H9 (cell line): ENCODE data around the gene DUSP7. TPM values are rescaled to one million over a fixed set of nuclear protein-coding genes. Genes with fewer than 3 reads are reported as not detected.

Experiments used
- DNase-seq: peaks from one replicate; pipeline ENCODE4 v3.0.0-alpha.2; 2017
- H2AFZ ChIP-seq: one replicate; pipeline ENCODE4 v1.6.1; 2013; ENCODE audit warnings: mild to moderate bottlenecking, low read length, control low read depth, moderate library complexity
- H2AK5ac ChIP-seq: 2 replicates; pipeline ENCODE4 v1.6.1; 2013; ENCODE audit warnings: low read length, control low read depth, mixed read lengths; ENCODE audit not compliant: insufficient read length
- H2BK120ac ChIP-seq: one replicate; pipeline ENCODE4 v1.6.1; 2013; ENCODE audit warnings: low read depth, mild to moderate bottlenecking, low read length, control low read depth, inconsistent platforms; ENCODE audit not compliant: poor library complexity, severe bottlenecking
- H2BK12ac ChIP-seq: 2 replicates; pipeline ENCODE4 v1.6.1; 2013; ENCODE audit warnings: low read length, control low read depth, mixed read lengths, low read depth; ENCODE audit not compliant: insufficient read length
- H2BK15ac ChIP-seq: 2 replicates; pipeline ENCODE4 v1.6.1; 2013; ENCODE audit warnings: low read depth, low read length, control low read depth
- H2BK20ac ChIP-seq: one replicate; pipeline ENCODE4 v1.6.1; 2013; ENCODE audit warnings: low read depth, mild to moderate bottlenecking, low read length, control low read depth, inconsistent platforms; ENCODE audit not compliant: poor library complexity, severe bottlenecking
- H2BK5ac ChIP-seq: 2 replicates; pipeline ENCODE4 v1.6.1; 2013; ENCODE audit warnings: low read length, control low read depth, mixed read lengths; ENCODE audit not compliant: insufficient read length
- H3K14ac ChIP-seq: 2 replicates; pipeline ENCODE4 v1.6.1; 2013; ENCODE audit warnings: low read length, control low read depth; ENCODE audit not compliant: insufficient read depth
- H3K18ac ChIP-seq: 2 replicates; pipeline ENCODE4 v1.6.1; 2013; ENCODE audit warnings: low read depth, mild to moderate bottlenecking, mixed read lengths, low read length, control low read depth; ENCODE audit not compliant: insufficient read length
- H3K23ac ChIP-seq: 2 replicates; pipeline ENCODE4 v1.6.1; 2013; ENCODE audit warnings: low read length, control low read depth, mixed read lengths, low read depth; ENCODE audit not compliant: insufficient read length
- H3K23me2 ChIP-seq: 2 replicates; pipeline ENCODE4 v1.6.1; 2013; ENCODE audit warnings: low read depth, mild to moderate bottlenecking, mixed read lengths, low read length, control low read depth; ENCODE audit not compliant: insufficient read length, poor library complexity, severe bottlenecking
- H3K27ac ChIP-seq: 2 replicates; pipeline ENCODE4 v1.5.1; 2013; ENCODE audit warnings: low read length, control low read depth, mixed read lengths, low read depth; ENCODE audit not compliant: insufficient read length
- H3K27me3 ChIP-seq: 2 replicates; pipeline ENCODE4 v1.6.1; 2013; ENCODE audit warnings: low read length, control low read depth, inconsistent platforms; ENCODE audit not compliant: insufficient read depth
- H3K4ac ChIP-seq: 2 replicates; pipeline ENCODE4 v1.6.1; 2013; ENCODE audit warnings: low read depth, mild to moderate bottlenecking, control low read depth, inconsistent platforms, low read length, moderate library complexity
- H3K4me1 ChIP-seq: 2 replicates; pipeline ENCODE4 v1.6.1; 2013; ENCODE audit warnings: low read length, control low read depth, inconsistent platforms; ENCODE audit not compliant: insufficient read depth
- H3K4me2 ChIP-seq: 2 replicates; pipeline ENCODE4 v1.6.1; 2013; ENCODE audit warnings: low read length, control low read depth, mixed read lengths; ENCODE audit not compliant: insufficient read length, insufficient read depth
- H3K56ac ChIP-seq: 2 replicates; pipeline ENCODE4 v1.6.1; 2013; ENCODE audit warnings: low read depth, mild to moderate bottlenecking, mixed read lengths, low read length, control low read depth; ENCODE audit not compliant: insufficient read length
- H3K79me1 ChIP-seq: 2 replicates; pipeline ENCODE4 v1.6.1; 2013; ENCODE audit warnings: low read depth, mild to moderate bottlenecking, moderate library complexity, low read length, control low read depth, inconsistent platforms; ENCODE audit not compliant: insufficient read depth, poor library complexity, severe bottlenecking
- H3K79me2 ChIP-seq: 2 replicates; pipeline ENCODE4 v1.6.1; 2013; ENCODE audit warnings: low read length, control low read depth, inconsistent platforms; ENCODE audit not compliant: insufficient read depth
- H3K9ac ChIP-seq: 2 replicates; pipeline ENCODE4 v1.6.1; 2013; ENCODE audit warnings: low read length, control low read depth, mixed read lengths; ENCODE audit not compliant: insufficient read length; ENCODE audit errors: extremely low read depth
- H3K9me3 ChIP-seq: one replicate; pipeline ENCODE4 v1.6.1; 2013; ENCODE audit warnings: low read depth, low read length, inconsistent platforms; ENCODE audit not compliant: control insufficient read depth
- H3T11ph ChIP-seq: one replicate; pipeline ENCODE4 v1.6.1; 2013; ENCODE audit warnings: mild to moderate bottlenecking, low read length, control low read depth, inconsistent platforms
- H4K20me1 ChIP-seq: one replicate; pipeline ENCODE4 v1.6.1; 2013; ENCODE audit not compliant: control insufficient read depth, insufficient read length, insufficient read depth
- H4K5ac ChIP-seq: 2 replicates; pipeline ENCODE4 v1.6.1; 2013; ENCODE audit warnings: low read depth, mild to moderate bottlenecking, mixed read lengths, low read length, control low read depth; ENCODE audit not compliant: insufficient read length
- H4K8ac ChIP-seq: replicated peaks from 2 replicates; pipeline ENCODE4 v1.6.1; 2013; ENCODE audit warnings: low read length, control low read depth, mixed read lengths, low read depth; ENCODE audit not compliant: insufficient read length
- H4K91ac ChIP-seq: 2 replicates; pipeline ENCODE4 v1.6.1; 2013; ENCODE audit warnings: low read depth, mild to moderate bottlenecking, moderate library complexity, mixed read lengths, low read length, control low read depth; ENCODE audit not compliant: insufficient read length
- H3K27ac Mint-ChIP-seq, 3 experiments: 2 replicates in 2 of 3; 3 replicates in 1 of 3; pipeline ENCODE4 v1.8.0; 2020 to 2021; ENCODE audit warnings: mixed read lengths in 3 of 3, mild to moderate bottlenecking in 1 of 3, moderate library complexity in 1 of 3
- H3K27me3 Mint-ChIP-seq: 2 replicates; pipeline ENCODE4 v1.8.0; 2021; ENCODE audit warnings: low read depth, mild to moderate bottlenecking, moderate library complexity, mixed read lengths
- H3K36me3 Mint-ChIP-seq, 3 experiments: 2 replicates in 2 of 3; 3 replicates in 1 of 3; pipeline ENCODE4 v1.8.0; 2020 to 2021; ENCODE audit warnings: low read depth in 3 of 3, mixed read lengths in 3 of 3; ENCODE audit not compliant: insufficient read depth in 1 of 3
- H3K4me1 Mint-ChIP-seq, 2 experiments: 2 replicates each; pipeline ENCODE4 v1.8.0; 2020; ENCODE audit warnings: mixed read lengths in 2 of 2
- H3K4me3 Mint-ChIP-seq, 2 experiments: 2 replicates in 1 of 2; 3 replicates in 1 of 2; pipeline ENCODE4 v1.8.0; 2020 to 2021; ENCODE audit warnings: mild to moderate bottlenecking in 2 of 2, mixed read lengths in 2 of 2, moderate library complexity in 1 of 2
- H3K9me3 Mint-ChIP-seq, 2 experiments: 2 replicates in 1 of 2; 3 replicates in 1 of 2; pipeline ENCODE4 v1.8.0; 2020; ENCODE audit warnings: mild to moderate bottlenecking in 2 of 2, mixed read lengths in 2 of 2, moderate library complexity in 1 of 2
- CTCF ChIP-seq: fragments of 200-600 bp; sonication (generic); conservative IDR thresholded peaks from 3 replicates; pipeline ENCODE4 v1.8.0; 2021; ENCODE audit warnings: antibody characterized with exemption, mild to moderate bottlenecking
- WGBS: extraction: QIAGEN DNeasy Blood & Tissue Kit; methylation state at CpG from one replicate; pipeline ENCODE4 v1.1.7; 2013; ENCODE audit warnings: missing lambda C conversion rate, low lambda C conversion rate, mixed read lengths; ENCODE audit not compliant: insufficient read length; ENCODE audit errors: extremely low coverage; 5-methylcytosine and 5-hydroxymethylcytosine counted together
- total RNA-seq: library from RNA; stranded (reverse); gene quantifications from 2 replicates; pipeline ENCODE4 v1.2.1, GENCODE V29; 2021

DUSP7 gene
- total RNA-seq, 1 experiment from 2014 or later: 24.0 TPM

- Histone ChIP-seq H4K20me1 (no peaks in the 10 kb centered on the region), H3K27ac (no peak overlapping the region), H3K4me1 (no peaks in the 10 kb centered on the region), H4K5ac (no peak overlapping the region), H2BK120ac (no peak overlapping the region), H2BK15ac (no peak overlapping the region), H3K27me3 (no peaks in the 10 kb centered on the region), H4K8ac (no peak overlapping the region), H3K14ac (no peak overlapping the region), H2BK12ac (no peak overlapping the region), H2AK5ac (no peak overlapping the region), H3K56ac (no peak overlapping the region), H3K18ac (no peak overlapping the region), H4K91ac (no peak overlapping the region), H3K4me2 (no peak overlapping the region), H3K4ac (no peak overlapping the region), H3K9ac (no peak overlapping the region), H3T11ph (no peak overlapping the region), H3K23me2 (no peaks in the 10 kb centered on the region), H2AFZ (no peak overlapping the region), H3K9me3 (no peaks in the 10 kb centered on the region), H2BK20ac (no peak overlapping the region), H3K79me2 (no peaks in the 10 kb centered on the region), H3K79me1 (no peaks in the 10 kb centered on the region), H3K23ac (no peak overlapping the region), H2BK5ac (no peak overlapping the region)
- H3K4me3 Mint-ChIP-seq: no peak overlapping the region
- no peaks in the 10 kb centered on the region for H3K4me1 Mint-ChIP-seq
- no peak for TF ChIP-seq CTCF
- H3K27me3 Mint-ChIP-seq: no peaks in the 10 kb centered on the region
- peaks cover 3 to 8% of the 10 kb centered on the region in 2 experiments; a peak in 3 of 5 replicates for H3K9me3 Mint-ChIP-seq
- no peak overlapping the region for H3K27ac Mint-ChIP-seq
- no CpG with 5 or more reads among the region's 4 CpGs for WGBS
- no peak for DNase-seq
- H3K36me3 Mint-ChIP-seq: peaks cover 28 to 59% (median 45%) of the 10 kb centered on the region in 3 experiments
Measured at GRCh38 chr3:52102934-52103333, 46.6 kb upstream of the DUSP7 start.
